B cell (primary cell): ENCODE measurements around the gene ANXA8. TPM values are rescaled to one million over a fixed set of nuclear protein-coding genes. Genes with fewer than 3 reads are reported as not detected.

ENCODE experiments used
- ATAC-seq: fragments of 200-7000 bp; cut with Tn5 transposase; one replicate; pipeline ENCODE4 v1.10.0; 2021; ENCODE audit warnings: low read depth, mild to moderate bottlenecking, moderate number of reproducible peaks, moderate library complexity
- CTCF ChIA-PET: fragments of 350-600 bp; sonication (Branson Sonifier 250); formaldehyde crosslinking; loops from one replicate; lab custom pipeline; 2021; ENCODE audit warnings: antibody characterized with exemption, inconsistent platforms; lab: Charles Lee
- POLR2A ChIA-PET: fragments of 350-600 bp; sonication (Branson Sonifier 250); formaldehyde crosslinking; loops from one replicate; lab custom pipeline; 2021; ENCODE audit warnings: antibody characterized with exemption; lab: Charles Lee
- DNase-seq: peaks from one replicate; pipeline ENCODE4 v3.0.0; 2013
- H2AFZ ChIP-seq: 2 replicates; pipeline ENCODE4 v1.6.1; 2012; ENCODE audit warnings: mild to moderate bottlenecking, low read depth, low read length; ENCODE audit not compliant: insufficient read depth, poor library complexity, severe bottlenecking
- H3K27ac ChIP-seq, 2 donors: 1 replicate in 1 of 2; 2 replicates in 1 of 2; pipeline ENCODE4 v1.5.1; 2012 to 2013; ENCODE audit warnings: low read length in 2 of 2, mild to moderate bottlenecking in 2 of 2, moderate library complexity in 1 of 2
- H3K27me3 ChIP-seq, 4 experiments: fragments of 200-600 bp in 1 of 4; sonication (generic) in 1 of 4; replicated peaks in 1 of 4; 1 replicate in 2 of 4; 2 replicates in 2 of 4; pipeline versions ENCODE4 v1.6.1 to v1.7.0; 2013 to 2016; ENCODE audit warnings: low read length in 3 of 4, mild to moderate bottlenecking in 2 of 4, mixed read lengths in 1 of 4, moderate library complexity in 1 of 4; ENCODE audit not compliant: insufficient read depth in 4 of 4, control insufficient read depth in 3 of 4; ENCODE audit errors: control extremely low read depth in 1 of 4
- H3K36me3 ChIP-seq, 2 experiments: replicated peaks in 1 of 2; 1 replicate in 1 of 2; 2 replicates in 1 of 2; pipeline versions ENCODE4 v1.6.1 to v1.7.1; 2013; ENCODE audit warnings: low read length in 1 of 2; ENCODE audit not compliant: insufficient read depth in 2 of 2, control insufficient read depth in 1 of 2; ENCODE audit errors: control extremely low read depth in 1 of 2, extremely low read depth in 1 of 2
- H3K4me1 ChIP-seq, 2 donors: fragments of 200-600 bp in 1 of 2; sonication (generic) in 1 of 2; 1 replicate in 1 of 2; 2 replicates in 1 of 2; pipeline versions ENCODE4 v1.5.1 to v1.6.1; 2013 to 2017; ENCODE audit warnings: low read length in 2 of 2; ENCODE audit not compliant: control insufficient read depth in 2 of 2, insufficient read depth in 2 of 2
- H3K4me2 ChIP-seq: replicated peaks from 2 replicates; pipeline ENCODE3; 2012; ENCODE audit warnings: mild to moderate bottlenecking, low read depth, low read length; ENCODE audit not compliant: poor library complexity, severe bottlenecking
- H3K4me3 ChIP-seq, 5 experiments: fragments of 200-600 bp in 1 of 5; sonication (generic) in 1 of 5; 1 replicate in 3 of 5; 2 replicates in 2 of 5; pipeline versions ENCODE4 v1.5.1 to v1.7.0; 2011 to 2016; ENCODE audit warnings: low read length in 4 of 5, mild to moderate bottlenecking in 4 of 5, low read depth in 2 of 5, control low read depth in 1 of 5, moderate library complexity in 1 of 5; ENCODE audit not compliant: insufficient read depth in 1 of 5; ENCODE audit errors: control extremely low read depth in 1 of 5, extremely low read depth in 1 of 5
- H3K79me2 ChIP-seq: fragments of 200-600 bp; sonication (generic); one replicate; pipeline ENCODE4 v1.6.0; 2016; ENCODE audit warnings: low read length; ENCODE audit not compliant: control insufficient read depth, insufficient read depth
- H3K9ac ChIP-seq: fragments of 200-600 bp; sonication (generic); 2 replicates; pipeline ENCODE4 v1.6.1; 2017; ENCODE audit warnings: mild to moderate bottlenecking, low read length, moderate library complexity
- H3K9me3 ChIP-seq, 3 donors: one replicate each; pipeline versions ENCODE4 v1.6.1 to v1.7.1; 2013; ENCODE audit warnings: low read length in 2 of 3; ENCODE audit not compliant: control insufficient read depth in 2 of 3, insufficient read depth in 1 of 3; ENCODE audit errors: control extremely low read depth in 1 of 3
- H4K20me1 ChIP-seq: 2 replicates; pipeline ENCODE4 v1.6.0; 2012; ENCODE audit warnings: mild to moderate bottlenecking, low read length; ENCODE audit not compliant: insufficient read depth, control insufficient read depth, poor library complexity, severe bottlenecking
- H3K27ac Mint-ChIP-seq: one replicate; pipeline ENCODE4 v1.8.0; 2021; ENCODE audit warnings: mixed read lengths
- H3K27me3 Mint-ChIP-seq: one replicate; pipeline ENCODE4 v1.8.0; 2021; ENCODE audit warnings: mixed read lengths
- H3K4me1 Mint-ChIP-seq: one replicate; pipeline ENCODE4 v1.8.0; 2021; ENCODE audit warnings: mixed read lengths
- H3K4me3 Mint-ChIP-seq: one replicate; pipeline ENCODE4 v1.8.0; 2021; ENCODE audit warnings: mixed read lengths
- H3K9me3 Mint-ChIP-seq: one replicate; pipeline ENCODE4 v1.8.0; 2022; ENCODE audit warnings: mixed read lengths; ENCODE audit not compliant: insufficient read depth
- EZH2 ChIP-seq: IDR thresholded peaks from 2 replicates; pipeline ENCODE4 v1.6.1; 2012; ENCODE audit warnings: borderline replicate concordance, low read depth, mild to moderate bottlenecking, moderate library complexity, low read length; ENCODE audit not compliant: insufficient read depth, poor library complexity, severe bottlenecking
- WGBS: methylation state at CpG from one replicate; pipeline ENCODE4 v1.1.5; 2013; ENCODE audit warnings: missing lambda C conversion rate; ENCODE audit not compliant: insufficient coverage; 5-methylcytosine and 5-hydroxymethylcytosine counted together
- intact Hi-C: fragments of 100-400 bp; cut with micrococcal nuclease; formaldehyde crosslinking; loops from one replicate; pipeline ENCODE4 v1.10.0; 2022
- polyA plus RNA-seq: library from polyadenylated mRNA; depleted of rRNA; stranded (reverse); fragments of >200 nt; gene quantifications from 2 replicates; pipeline ENCODE4 v1.2.3, GENCODE V29; 2012
- total RNA-seq, 2 donors: library from RNA; stranded (reverse); fragments of 120-200 nt in 1 of 2; gene quantifications; 1 replicate in 1 of 2; 2 replicates in 1 of 2; pipeline versions ENCODE4 v1.2.3 to v1.2.4, GENCODE V29; 2013 to 2022
- TF ChIP-seq, protein P1 (sequence below): fragments of 200-600 bp; IDR thresholded peaks from one replicate; pipeline ENCODE4 v1.8.0; 2022; ENCODE audit warnings: antibody characterized with exemption, mild to moderate bottlenecking

ANXA8 gene
- total and polyA plus RNA-seq, 2 donors (not counting 1 experiment from before 2014, with no cell fraction given): not detected

DNA sequence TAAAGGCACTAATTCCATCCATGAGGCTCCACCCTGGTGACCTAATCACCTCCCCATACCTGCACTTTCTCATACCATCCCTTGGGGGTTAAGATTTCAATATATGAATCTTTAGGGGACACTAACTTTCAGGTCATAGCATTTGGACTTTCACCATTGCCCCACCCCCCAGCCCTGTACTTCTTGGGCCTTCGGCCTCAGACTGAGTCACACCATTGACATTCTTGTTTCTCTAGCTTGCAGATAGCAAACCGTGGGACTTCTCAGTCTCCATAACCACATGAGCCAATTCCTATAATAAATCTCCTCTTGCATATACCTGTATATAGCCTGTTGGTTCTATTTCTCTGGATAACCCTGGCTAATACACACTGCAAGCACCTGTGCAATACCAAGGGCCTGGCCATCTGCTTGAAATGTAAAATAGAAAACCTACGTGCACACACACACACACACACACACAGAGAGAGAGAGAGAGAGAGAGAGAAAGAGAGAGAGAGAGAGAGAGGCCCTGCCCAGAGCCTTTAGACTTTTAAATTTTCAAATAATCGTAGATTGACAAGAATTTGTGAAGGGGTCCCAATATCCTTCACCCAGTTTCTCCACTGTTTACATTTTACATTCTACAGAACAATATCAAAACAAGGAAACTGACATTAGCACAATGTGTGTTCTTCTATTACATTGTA, 25.3 kb downstream of the ANXA8 start:
- no peaks in the 10 kb centered on the region for H3K9me3 ChIP-seq
- Mint-ChIP-seq H3K27me3 (peaks cover 14% of the 10 kb centered on the region), H3K27ac (no peak overlapping the region), H3K4me1 (no peaks in the 10 kb centered on the region), H3K4me3 (no peak overlapping the region), H3K9me3 (no peaks in the 10 kb centered on the region)
- peaks cover 0 to 3% (median 0%) of the 10 kb centered on the region in 4 experiments for H3K27me3 ChIP-seq
- H4K20me1 ChIP-seq: no peaks in the 10 kb centered on the region
- H3K36me3 ChIP-seq: no peaks in the 10 kb centered on the region
- CTCF ChIA-PET: no interaction called here
- no peak overlapping the region for H3K27ac ChIP-seq
- DNase-seq (no peak), ATAC-seq (no peak)
- intact Hi-C loops: no loop called here
- no peak overlapping the region for H3K4me3 ChIP-seq
- H3K4me2 ChIP-seq: no peak overlapping the region
- H3K4me1 ChIP-seq: no peaks in the 10 kb centered on the region
- POLR2A ChIA-PET: no interaction called here
- no peaks in the 10 kb centered on the region for H3K79me2 ChIP-seq
- TF ChIP-seq, protein P1, sequence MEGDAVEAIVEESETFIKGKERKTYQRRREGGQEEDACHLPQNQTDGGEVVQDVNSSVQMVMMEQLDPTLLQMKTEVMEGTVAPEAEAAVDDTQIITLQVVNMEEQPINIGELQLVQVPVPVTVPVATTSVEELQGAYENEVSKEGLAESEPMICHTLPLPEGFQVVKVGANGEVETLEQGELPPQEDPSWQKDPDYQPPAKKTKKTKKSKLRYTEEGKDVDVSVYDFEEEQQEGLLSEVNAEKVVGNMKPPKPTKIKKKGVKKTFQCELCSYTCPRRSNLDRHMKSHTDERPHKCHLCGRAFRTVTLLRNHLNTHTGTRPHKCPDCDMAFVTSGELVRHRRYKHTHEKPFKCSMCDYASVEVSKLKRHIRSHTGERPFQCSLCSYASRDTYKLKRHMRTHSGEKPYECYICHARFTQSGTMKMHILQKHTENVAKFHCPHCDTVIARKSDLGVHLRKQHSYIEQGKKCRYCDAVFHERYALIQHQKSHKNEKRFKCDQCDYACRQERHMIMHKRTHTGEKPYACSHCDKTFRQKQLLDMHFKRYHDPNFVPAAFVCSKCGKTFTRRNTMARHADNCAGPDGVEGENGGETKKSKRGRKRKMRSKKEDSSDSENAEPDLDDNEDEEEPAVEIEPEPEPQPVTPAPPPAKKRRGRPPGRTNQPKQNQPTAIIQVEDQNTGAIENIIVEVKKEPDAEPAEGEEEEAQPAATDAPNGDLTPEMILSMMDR: no peak
- no peak for TF ChIP-seq EZH2
- H3K9ac ChIP-seq: no peak overlapping the region
- WGBS: 83% methylated on average over 1 of the region's 4 CpGs
- no peak overlapping the region for H2AFZ ChIP-seq

DNA sequence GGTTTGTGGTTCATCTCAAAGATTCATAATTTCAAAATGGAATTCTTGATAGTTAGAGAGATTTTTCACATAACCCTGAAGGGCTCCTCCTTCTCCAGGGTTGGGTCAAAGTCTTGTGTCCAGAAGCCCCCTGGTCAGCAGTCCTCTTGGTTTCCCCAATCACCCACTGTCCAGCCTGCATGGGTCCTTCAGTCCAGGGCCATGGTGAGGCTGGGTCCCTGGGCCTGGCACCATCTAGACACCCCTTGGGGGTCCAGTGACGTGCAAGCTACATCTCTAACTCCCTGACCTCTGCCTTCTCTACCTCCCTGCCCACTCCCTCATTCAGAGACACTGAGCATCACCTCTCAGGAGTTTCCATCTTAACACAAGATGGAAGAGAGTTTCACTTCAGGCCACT, 26.1 kb downstream of the ANXA8 start:
- no peak for DNase-seq
- no peak overlapping the region for H3K4me3 ChIP-seq
- H3K4me1 ChIP-seq: no peaks in the 10 kb centered on the region
- H3K27ac Mint-ChIP-seq: no peak overlapping the region
- no peaks in the 10 kb centered on the region for H3K9me3 ChIP-seq
- H3K27ac ChIP-seq: no peak overlapping the region
- TF ChIP-seq, protein P1: no peak
- H3K27me3 ChIP-seq: peaks cover 0 to 3% (median 0%) of the 10 kb centered on the region in 4 experiments
- intact Hi-C loops: no loop called here
- 57% methylated on average over 1 of the region's 1 CpG for WGBS
- no peaks in the 10 kb centered on the region for H3K36me3 ChIP-seq
- ChIA-PET CTCF (no interaction called here), POLR2A (no interaction called here)
- no peak overlapping the region for H3K4me2 ChIP-seq
- H3K4me3 Mint-ChIP-seq: no peak overlapping the region
- no peak overlapping the region for H2AFZ ChIP-seq
- H3K27me3 Mint-ChIP-seq: peaks cover 17% of the 10 kb centered on the region
- no peaks in the 10 kb centered on the region for H3K79me2 ChIP-seq
- no peak for ATAC-seq
- H3K4me1 Mint-ChIP-seq: no peaks in the 10 kb centered on the region
- H3K9ac ChIP-seq: no peak overlapping the region
- no peaks in the 10 kb centered on the region for H4K20me1 ChIP-seq
- no peaks in the 10 kb centered on the region for H3K9me3 Mint-ChIP-seq
